Duodenal mucosa (tissue), 2 donors: Measurements from ENCODE around the gene ALKBH5.

Source experiments
- H3K27ac ChIP-seq: one replicate; pipeline ENCODE4 v1.7.0; 2013; ENCODE audit warnings: low read depth, low read length
- H3K27me3 ChIP-seq, 2 donors: one replicate each; pipeline ENCODE4 v1.7.0; 2013; ENCODE audit warnings: low read length in 2 of 2, control low read depth in 1 of 2; ENCODE audit not compliant: insufficient read depth in 2 of 2, control insufficient read depth in 1 of 2
- H3K36me3 ChIP-seq, 2 donors: one replicate each; pipeline ENCODE4 v1.7.0; 2013; ENCODE audit warnings: low read length in 2 of 2, control low read depth in 1 of 2; ENCODE audit not compliant: insufficient read depth in 2 of 2, control insufficient read depth in 1 of 2
- H3K4me1 ChIP-seq, 2 donors: one replicate each; pipeline ENCODE4 v1.7.0; 2013; ENCODE audit warnings: low read length in 2 of 2, control low read depth in 1 of 2; ENCODE audit not compliant: insufficient read depth in 2 of 2, control insufficient read depth in 1 of 2
- H3K4me3 ChIP-seq, 2 donors: one replicate each; pipeline ENCODE4 v1.7.0; 2013; ENCODE audit warnings: low read length in 2 of 2, low read depth in 1 of 2
- H3K9ac ChIP-seq, 2 donors: one replicate each; pipeline ENCODE4 v1.7.0; 2013; ENCODE audit warnings: low read length in 2 of 2, low read depth in 1 of 2
- H3K9me3 ChIP-seq, 2 donors: one replicate each; pipeline ENCODE4 v1.7.0; 2013; ENCODE audit warnings: low read length in 2 of 2, control low read depth in 1 of 2; ENCODE audit not compliant: control insufficient read depth in 1 of 2

The ALKBH5 gene

GRCh38 chr17:18248300-18248731, 64.7 kb downstream of the ALKBH5 start:
- peaks cover 22 to 25% of the 10 kb centered on the region in 2 donors for H3K4me1 ChIP-seq
- no peak overlapping the region for H3K9ac ChIP-seq
- H3K9me3 ChIP-seq: no peaks in the 10 kb centered on the region
- no peak overlapping the region for H3K4me3 ChIP-seq
- no peak overlapping the region for H3K27ac ChIP-seq
- H3K36me3 ChIP-seq: peaks cover 52 to 80% of the 10 kb centered on the region in 2 donors
- H3K27me3 ChIP-seq: no peaks in the 10 kb centered on the region

DNA sequence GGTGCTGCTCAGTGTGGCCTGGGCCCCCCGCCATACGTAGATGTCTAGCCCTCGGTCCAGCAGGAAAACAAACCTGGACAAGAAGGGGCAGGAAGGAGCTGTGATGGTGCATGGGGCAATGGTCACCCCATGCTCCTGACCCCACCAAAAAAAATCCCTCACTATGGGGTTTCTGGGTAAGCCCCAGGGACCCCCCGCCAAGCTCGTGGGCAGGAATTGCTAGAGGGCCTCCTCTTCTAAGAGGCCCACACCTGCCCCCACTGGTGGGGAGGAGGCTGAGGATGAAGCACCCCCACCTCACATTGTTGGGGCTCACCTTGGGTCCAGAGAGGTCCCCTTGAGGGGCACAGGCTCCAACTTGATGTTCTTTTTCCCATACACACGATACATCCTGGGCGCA, 65.2 kb downstream of the ALKBH5 start:
- no peaks in the 10 kb centered on the region for H3K9me3 ChIP-seq
- no peak overlapping the region for H3K4me3 ChIP-seq
- no peaks in the 10 kb centered on the region for H3K27me3 ChIP-seq
- peaks cover 22 to 25% of the 10 kb centered on the region in 2 donors for H3K4me1 ChIP-seq
- H3K36me3 ChIP-seq: peaks cover 47 to 80% of the 10 kb centered on the region in 2 donors
- no peak overlapping the region for H3K27ac ChIP-seq
- no peak overlapping the region for H3K9ac ChIP-seq

DNA sequence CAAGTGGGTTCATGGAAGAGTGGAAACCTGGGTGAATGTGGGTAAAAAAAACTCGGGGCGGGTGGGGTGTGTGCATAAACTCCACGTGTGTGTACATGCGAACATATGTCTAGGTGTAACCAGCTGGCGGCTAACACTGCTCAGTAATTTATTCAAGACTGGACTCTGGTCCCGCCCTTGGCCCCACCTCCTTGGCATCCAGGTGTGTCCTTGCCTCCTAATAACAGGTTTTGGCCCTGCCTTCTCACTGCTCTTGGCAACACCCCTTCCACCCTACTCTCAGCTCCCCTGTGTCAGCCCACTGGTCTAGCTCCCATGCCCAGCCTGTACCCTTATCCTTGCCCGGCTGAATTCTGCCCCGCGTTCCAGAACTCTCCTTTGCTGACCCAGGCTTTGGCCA, 66.6 kb downstream of the ALKBH5 start:
- Histone ChIP-seq H3K27me3 (no peaks in the 10 kb centered on the region), H3K4me3 (no peak overlapping the region), H3K9me3 (no peaks in the 10 kb centered on the region), H3K36me3 (peaks cover 50 to 84% of the 10 kb centered on the region in 2 donors), H3K27ac (no peak overlapping the region), H3K4me1 (peaks cover 22 to 25% of the 10 kb centered on the region in 2 donors), H3K9ac (no peak overlapping the region)

GRCh38 chr17:18250708-18251107, 67.1 kb downstream of the ALKBH5 start:
- Histone ChIP-seq H3K9me3 (no peaks in the 10 kb centered on the region), H3K4me1 (peaks cover 22 to 25% of the 10 kb centered on the region in 2 donors), H3K27me3 (no peaks in the 10 kb centered on the region), H3K36me3 (peaks cover 49 to 84% of the 10 kb centered on the region in 2 donors), H3K4me3 (no peak overlapping the region), H3K9ac (no peak overlapping the region), H3K27ac (no peak overlapping the region)

DNA sequence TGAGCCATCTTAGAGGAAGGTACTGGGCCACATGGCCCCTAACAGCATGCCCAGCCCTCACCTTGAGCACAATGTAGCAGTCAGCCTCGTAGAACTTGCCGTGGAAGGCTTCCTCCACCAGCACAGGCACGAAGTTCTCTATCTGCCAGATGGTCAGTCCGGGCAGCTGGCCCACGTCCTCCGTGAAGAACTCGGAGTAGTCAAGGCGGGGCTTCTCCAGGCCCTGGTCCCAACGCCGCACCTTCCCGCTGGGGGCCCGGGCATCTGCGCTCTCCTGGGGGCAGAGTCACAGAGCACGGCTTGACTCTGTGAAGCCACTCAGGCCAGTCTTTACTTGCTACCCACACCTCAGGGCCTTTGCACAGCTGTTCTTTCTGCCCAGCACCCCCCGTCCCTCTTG, 67.6 kb downstream of the ALKBH5 start:
- no peak overlapping the region for H3K9ac ChIP-seq
- H3K27me3 ChIP-seq: no peaks in the 10 kb centered on the region
- H3K4me3 ChIP-seq: no peak overlapping the region
- peaks cover 50 to 84% of the 10 kb centered on the region in 2 donors for H3K36me3 ChIP-seq
- peaks cover 22 to 24% of the 10 kb centered on the region in 2 donors for H3K4me1 ChIP-seq
- H3K27ac ChIP-seq: no peak overlapping the region
- H3K9me3 ChIP-seq: no peaks in the 10 kb centered on the region

DNA sequence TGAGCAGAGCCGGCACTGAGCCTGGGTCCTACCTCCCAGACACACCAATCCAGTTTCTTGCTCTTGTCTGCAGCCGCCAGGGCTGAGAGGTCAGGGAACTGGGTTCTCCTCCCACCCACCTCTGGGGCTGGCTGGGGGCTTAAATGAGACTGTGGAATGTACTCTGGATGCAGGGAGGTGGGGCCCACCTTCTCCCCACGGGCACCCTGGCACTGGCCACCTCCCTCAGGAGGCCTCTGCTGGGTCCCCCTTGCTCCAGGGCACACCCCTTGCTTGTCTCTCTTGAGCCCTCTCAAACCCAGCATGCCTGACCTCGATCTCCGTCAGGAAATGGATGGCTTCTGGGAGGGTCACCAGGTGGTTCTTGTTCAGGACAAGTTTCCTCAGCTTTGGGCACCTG, 68.5 kb downstream of the ALKBH5 start:
- H3K27ac ChIP-seq: no peak overlapping the region
- no peak overlapping the region for H3K4me3 ChIP-seq
- no peaks in the 10 kb centered on the region for H3K9me3 ChIP-seq
- no peak overlapping the region for H3K9ac ChIP-seq
- peaks cover 50 to 83% of the 10 kb centered on the region in 2 donors for H3K36me3 ChIP-seq
- H3K4me1 ChIP-seq: peaks cover 23 to 26% of the 10 kb centered on the region in 2 donors
- no peaks in the 10 kb centered on the region for H3K27me3 ChIP-seq

DNA sequence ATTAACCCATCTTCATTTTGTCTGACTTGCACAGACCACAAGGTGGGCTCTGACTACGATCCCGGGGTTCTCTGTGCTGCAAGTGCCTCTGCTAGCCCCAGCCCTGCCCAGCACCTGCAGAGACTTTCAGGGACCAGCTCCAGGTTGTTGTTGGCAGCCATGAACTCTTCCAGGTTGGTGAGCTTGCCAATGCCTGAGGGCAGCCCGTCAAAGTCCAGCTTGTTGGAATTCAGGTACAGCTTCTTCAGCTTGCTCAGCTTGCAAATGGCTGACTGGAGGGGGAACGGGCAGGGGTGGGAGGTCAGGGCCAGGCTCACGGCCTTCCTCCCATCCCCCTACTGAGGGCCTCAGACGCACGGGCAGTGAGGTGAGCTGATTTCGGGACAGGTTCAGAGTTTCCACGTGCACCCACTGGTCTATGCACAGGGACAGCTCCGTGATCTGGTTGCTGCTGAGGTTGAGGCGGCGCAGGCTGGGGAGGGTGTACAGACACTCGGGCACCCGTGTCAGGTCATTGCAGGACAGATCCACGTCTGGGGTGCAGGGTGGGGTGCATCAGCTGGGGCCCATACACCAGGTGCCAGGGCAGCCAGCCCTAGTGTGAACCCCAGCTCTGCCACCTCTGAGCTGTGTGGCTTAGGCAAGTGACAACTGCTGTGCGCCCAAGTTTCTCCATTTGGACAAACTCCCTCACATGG, 69.7 kb downstream of the ALKBH5 start:
- Histone ChIP-seq H3K27me3 (no peaks in the 10 kb centered on the region), H3K4me1 (peaks cover 18 to 23% of the 10 kb centered on the region in 2 donors), H3K9me3 (no peaks in the 10 kb centered on the region), H3K9ac (no peak overlapping the region), H3K27ac (no peak overlapping the region), H3K4me3 (no peak overlapping the region), H3K36me3 (peaks cover 49 to 76% of the 10 kb centered on the region in 2 donors)

DNA sequence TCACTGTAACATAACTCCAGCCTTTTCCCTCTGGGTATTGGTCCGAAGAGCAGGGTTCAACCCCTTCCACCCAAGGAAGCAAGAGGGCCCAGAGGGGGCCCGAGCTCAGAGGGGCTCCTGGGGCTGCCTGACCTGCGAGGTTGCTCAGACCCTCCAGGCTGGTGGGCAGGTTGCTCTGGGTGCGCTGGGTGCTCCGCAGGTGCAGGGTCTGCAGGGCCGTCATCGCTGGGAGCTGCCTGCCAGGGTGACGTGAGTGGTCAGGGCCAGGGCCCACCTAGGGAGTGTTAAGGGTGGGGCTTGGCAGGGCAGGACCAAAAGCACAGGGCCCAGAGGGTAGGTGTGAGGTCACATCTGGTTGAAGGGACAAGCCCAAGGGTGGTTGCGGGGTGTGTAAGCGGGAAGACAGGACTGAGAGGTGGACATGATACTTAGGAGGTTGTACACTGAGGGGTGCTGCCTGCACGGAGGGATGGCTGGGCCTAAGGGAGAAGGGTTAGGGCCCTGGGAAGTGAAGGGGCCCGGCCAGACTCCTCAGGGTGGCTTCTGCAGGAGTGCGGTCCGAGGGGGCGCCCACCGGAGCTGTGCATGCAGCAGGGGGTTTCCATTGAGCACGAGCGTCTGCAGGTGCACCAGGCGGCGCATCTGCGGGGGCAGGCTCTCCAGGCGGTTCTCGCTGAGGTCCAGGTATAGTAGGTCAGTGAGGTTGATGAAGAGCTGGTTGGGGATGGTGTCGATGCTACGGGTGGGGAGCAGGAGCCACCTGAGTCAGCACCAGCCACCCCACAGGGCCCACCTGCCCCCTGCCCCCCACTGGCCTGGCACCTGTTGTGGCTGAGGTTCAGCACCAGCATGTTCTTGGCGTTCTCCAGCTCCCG, 70.6 kb downstream of the ALKBH5 start:
- Histone ChIP-seq H3K36me3 (peaks cover 43 to 68% of the 10 kb centered on the region in 2 donors), H3K9me3 (no peaks in the 10 kb centered on the region)

DNA sequence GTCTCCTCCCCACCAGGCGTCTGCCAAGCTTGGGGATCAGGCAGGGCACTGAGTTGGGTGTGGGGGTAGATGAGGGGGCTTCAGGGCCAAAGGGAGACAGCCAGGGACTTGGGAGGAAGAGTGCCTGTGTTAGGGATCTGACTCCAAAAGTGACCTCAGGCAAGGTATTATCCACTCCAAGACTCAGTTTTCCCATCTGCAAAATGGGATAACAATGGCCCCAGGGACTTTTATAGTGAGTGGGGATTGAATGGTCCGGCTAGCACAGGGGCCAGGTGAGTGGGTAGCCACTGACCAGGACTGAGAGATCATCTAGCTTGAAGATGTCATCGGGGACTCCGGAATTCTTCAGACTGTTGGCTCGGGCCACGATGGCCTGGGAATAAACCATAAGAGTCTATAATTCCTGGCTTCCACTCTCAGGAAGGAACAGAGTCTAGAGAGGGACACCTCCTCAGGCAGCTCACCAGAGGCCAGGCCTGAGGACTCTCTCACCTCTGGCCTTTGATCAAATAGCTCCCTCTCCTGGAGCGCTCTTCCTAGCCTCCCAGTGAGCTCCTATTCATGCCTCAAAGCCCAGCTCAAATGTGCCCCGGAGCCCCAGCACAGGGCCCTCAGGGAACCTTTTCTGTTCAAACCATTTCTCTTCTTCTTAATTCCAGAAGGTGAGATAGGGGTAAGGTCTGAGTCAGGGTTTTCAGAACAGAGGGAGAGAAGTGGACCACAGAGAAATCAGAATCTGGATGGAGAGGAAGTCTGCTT, 71.4 kb downstream of the ALKBH5 start:
- Histone ChIP-seq H3K9me3 (no peaks in the 10 kb centered on the region), H3K27ac (no peak overlapping the region), H3K4me1 (peaks cover 23 to 30% of the 10 kb centered on the region in 2 donors), H3K36me3 (peaks cover 43 to 65% of the 10 kb centered on the region in 2 donors), H3K27me3 (no peaks in the 10 kb centered on the region), H3K4me3 (no peak overlapping the region), H3K9ac (no peak overlapping the region)

More for the DNA sequence above, 70.6 kb downstream of the ALKBH5 start:
- no peak overlapping the region for H3K27ac ChIP-seq
- no peaks in the 10 kb centered on the region for H3K27me3 ChIP-seq
- H3K9ac ChIP-seq: no peak overlapping the region
- H3K4me1 ChIP-seq: peaks cover 18 to 28% of the 10 kb centered on the region in 2 donors
- H3K4me3 ChIP-seq: no peak overlapping the region
